Measurements from ENCODE around the gene BTAF1.

- TF ChIP-seq EP300 (IDR thresholded peaks at IDR 0.05; ENCODE audit: low read depth) (no peak), CTCF (IDR thresholded peaks at IDR 0.05) (no peak), POLR2A (IDR thresholded peaks at IDR 0.05) (no peak)
These were observed 21.5 kb upstream of the BTAF1 start for GRCh38 chr10:91901784-91902677.
